Measurements from ENCODE around the gene PHF21B. TPM values are rescaled to one million over a fixed set of nuclear protein-coding genes. Genes with fewer than 3 reads are reported as not detected.

PHF21B gene
- total RNA-seq, 4 donors from 2014 or later, result under 0.01 to 11.9 (median 2.9) TPM

- Histone ChIP-seq H3K27me3 (no peaks in the 10 kb centered on the region), H3K27ac (no peak overlapping the region)
- no peak for DNase-seq
Measured at GRCh38 chr22:44973829-44974228, 36.0 kb downstream of the PHF21B start.

GRCh38 chr22:44972363-44973083, 37.3 kb downstream of the PHF21B start:
- Histone ChIP-seq H3K27ac (no peak overlapping the region), H3K4me1 (no peaks in the 10 kb centered on the region), H3K9me3 (no peaks in the 10 kb centered on the region), H3K36me3 (no peaks in the 10 kb centered on the region), H3K27me3 (no peaks in the 10 kb centered on the region), H3K4me3 (no peak overlapping the region)
- no peak for DNase-seq
- intact Hi-C loops (cut with DNase I; ENCODE audit: low total_unique reads), result no loop called here
- TF ChIP-seq POLR2A (IDR thresholded peaks at IDR 0.05) (no peak), CTCF (IDR thresholded peaks at IDR 0.05) (no peak)

More at GRCh38 chr22:44973829-44974228, 36.0 kb downstream of the PHF21B start:
- Histone ChIP-seq H3K36me3 (no peaks in the 10 kb centered on the region), H3K4me1 (no peaks in the 10 kb centered on the region), H3K4me3 (no peak overlapping the region), H3K9me3 (no peaks in the 10 kb centered on the region)
- intact Hi-C loops (cut with DNase I; ENCODE audit: low total_unique reads), result no loop called here
- TF ChIP-seq CTCF (IDR thresholded peaks at IDR 0.05) (no peak), POLR2A (IDR thresholded peaks at IDR 0.05) (no peak)

GRCh38 chr22:44971651-44972362, 38.0 kb downstream of the PHF21B start:
- no peaks in the 10 kb centered on the region for H3K9me3 ChIP-seq
- no peaks in the 10 kb centered on the region for H3K4me1 ChIP-seq
- TF ChIP-seq CTCF (IDR thresholded peaks at IDR 0.05) (no peak), POLR2A (IDR thresholded peaks at IDR 0.05) (no peak)
- H3K4me3 ChIP-seq, result no peak overlapping the region
- intact Hi-C loops (cut with DNase I; ENCODE audit: low total_unique reads), result no loop called here
- no peak for DNase-seq
- no peaks in the 10 kb centered on the region for H3K36me3 ChIP-seq
- no peaks in the 10 kb centered on the region for H3K27me3 ChIP-seq
- no peak overlapping the region for H3K27ac ChIP-seq

- no peaks in the 10 kb centered on the region for H3K4me1 ChIP-seq
- intact Hi-C loops (cut with DNase I; ENCODE audit: low total_unique reads), result no loop called here
- TF ChIP-seq POLR2A (IDR thresholded peaks at IDR 0.05) (no peak), CTCF (IDR thresholded peaks at IDR 0.05) (no peak)
- no peaks in the 10 kb centered on the region for H3K9me3 ChIP-seq
- H3K36me3 ChIP-seq, result no peaks in the 10 kb centered on the region
- DNase-seq, result no peak
- no peak overlapping the region for H3K27ac ChIP-seq
- H3K27me3 ChIP-seq, result no peaks in the 10 kb centered on the region
- H3K4me3 ChIP-seq, result no peak overlapping the region
Measured at GRCh38 chr22:44970291-44970690, 39.5 kb downstream of the PHF21B start.

GRCh38 chr22:44969817-44970216, 40.0 kb downstream of the PHF21B start:
- TF ChIP-seq CTCF (IDR thresholded peaks at IDR 0.05), result no peak
- TF ChIP-seq POLR2A (IDR thresholded peaks at IDR 0.05), result no peak
- Histone ChIP-seq H3K9me3 (no peaks in the 10 kb centered on the region), H3K27me3 (no peaks in the 10 kb centered on the region), H3K36me3 (no peaks in the 10 kb centered on the region), H3K27ac (no peak overlapping the region), H3K4me1 (no peaks in the 10 kb centered on the region), H3K4me3 (no peak overlapping the region)
- intact Hi-C loops (cut with DNase I; ENCODE audit: low total_unique reads), result no loop called here
- DNase-seq, result no peak

Measured in uterus (tissue), 4 donors.